PC-9 (cell line): ENCODE data around the gene ARHGDIG. TPM values are rescaled to one million over a fixed set of nuclear protein-coding genes. Genes with fewer than 3 reads are reported as not detected.

Source experiments
- BruUV-seq: library from RNA; stranded (reverse); fragments of 400-500 nt; replicated peaks from 2 replicates; lab custom pipeline; 2021; lab: Mats Ljungman, UMichigan
- CTCF ChIA-PET: fragments of 300-600 bp; sonication (Branson Sonifier 250); formaldehyde crosslinking; loops from one replicate; lab custom pipeline; 2022; ENCODE audit warnings: antibody characterized with exemption; lab: Charles Lee
- POLR2A ChIA-PET: fragments of 300-600 bp; sonication (Branson Sonifier 250); formaldehyde crosslinking; loops from one replicate; lab custom pipeline; 2022; ENCODE audit warnings: antibody characterized with exemption; ENCODE audit not compliant: unreplicated experiment; lab: Charles Lee
- DNase-seq, 2 experiments: peaks; one replicate each; pipeline versions ENCODE4 v3.0.0 to v3.0.0-alpha.2; 2015 to 2022; ENCODE audit warnings: mixed read lengths in 1 of 2
- H2AFZ ChIP-seq: fragments of 200-600 bp; sonication (generic); 2 replicates; pipeline ENCODE4 v1.8.1; 2017; ENCODE audit warnings: antibody characterized with exemption
- H3F3A ChIP-seq: fragments of 200-600 bp; sonication (generic); 2 replicates; pipeline ENCODE4 v1.8.1; 2017; ENCODE audit warnings: antibody characterized with exemption, mild to moderate bottlenecking, low read depth; ENCODE audit not compliant: insufficient read depth
- H3K27ac ChIP-seq: fragments of 200-600 bp; sonication (generic); 2 replicates; pipeline ENCODE4 v1.6.1; 2016; ENCODE audit warnings: mixed run types
- H3K27me3 ChIP-seq: fragments of 200-600 bp; sonication (generic); 2 replicates; pipeline ENCODE4 v1.6.1; 2016; ENCODE audit warnings: low read depth, mixed run types; ENCODE audit not compliant: insufficient read depth
- H3K36me3 ChIP-seq: fragments of 200-600 bp; sonication (generic); 2 replicates; pipeline ENCODE4 v1.6.1; 2016; ENCODE audit warnings: low read depth, mixed run types
- H3K4me1 ChIP-seq: fragments of 200-600 bp; sonication (generic); replicated peaks from 2 replicates; pipeline ENCODE4 v1.6.1; 2016; ENCODE audit warnings: mixed run types; ENCODE audit not compliant: insufficient read depth
- H3K4me2 ChIP-seq: fragments of 200-600 bp; sonication (generic); 2 replicates; pipeline ENCODE4 v1.6.1; 2017; ENCODE audit warnings: mixed run types
- H3K4me3 ChIP-seq: fragments of 200-600 bp; sonication (generic); 2 replicates; pipeline ENCODE4 v1.6.1; 2016; ENCODE audit warnings: mixed run types
- H3K79me2 ChIP-seq: fragments of 200-600 bp; sonication (generic); 2 replicates; pipeline ENCODE4 v1.6.1; 2017; ENCODE audit warnings: low read depth, mixed run types
- H3K9me2 ChIP-seq: fragments of 200-600 bp; sonication (generic); 2 replicates; pipeline ENCODE4 v1.8.1; 2017; ENCODE audit warnings: mild to moderate bottlenecking; ENCODE audit not compliant: insufficient read depth
- H3K9me3 ChIP-seq: fragments of 200-600 bp; sonication (generic); 2 replicates; pipeline ENCODE4 v1.8.1; 2016; ENCODE audit warnings: low read depth; ENCODE audit not compliant: insufficient read depth
- H4K20me1 ChIP-seq: fragments of 200-600 bp; sonication (generic); 2 replicates; pipeline ENCODE4 v1.8.1; 2017; ENCODE audit not compliant: insufficient read depth
- EZH2 ChIP-seq: fragments of 200-600 bp; sonication (generic); IDR thresholded peaks from 2 replicates; pipeline ENCODE4 v1.8.0; 2017; ENCODE audit warnings: antibody characterized with exemption, low read depth
- intact Hi-C: fragments of 100-400 bp; cut with micrococcal nuclease; formaldehyde crosslinking; loops from one replicate; pipeline ENCODE4 v1.10.0; 2022; ENCODE audit not compliant: unreplicated experiment
- total RNA-seq: library from RNA; stranded (reverse); gene quantifications from 2 replicates; pipeline ENCODE4 v1.2.3, GENCODE V29; 2021
- TF ChIP-seq, protein P1 (sequence below): fragments of 200-600 bp; sonication (generic); conservative IDR thresholded peaks from 2 replicates; pipeline ENCODE4 v1.6.1; 2017; ENCODE audit warnings: mixed run types, antibody characterized with exemption, mild to moderate bottlenecking, moderate library complexity

The ARHGDIG gene
- total RNA-seq, 1 experiment from 2014 or later = not detected

DNA sequence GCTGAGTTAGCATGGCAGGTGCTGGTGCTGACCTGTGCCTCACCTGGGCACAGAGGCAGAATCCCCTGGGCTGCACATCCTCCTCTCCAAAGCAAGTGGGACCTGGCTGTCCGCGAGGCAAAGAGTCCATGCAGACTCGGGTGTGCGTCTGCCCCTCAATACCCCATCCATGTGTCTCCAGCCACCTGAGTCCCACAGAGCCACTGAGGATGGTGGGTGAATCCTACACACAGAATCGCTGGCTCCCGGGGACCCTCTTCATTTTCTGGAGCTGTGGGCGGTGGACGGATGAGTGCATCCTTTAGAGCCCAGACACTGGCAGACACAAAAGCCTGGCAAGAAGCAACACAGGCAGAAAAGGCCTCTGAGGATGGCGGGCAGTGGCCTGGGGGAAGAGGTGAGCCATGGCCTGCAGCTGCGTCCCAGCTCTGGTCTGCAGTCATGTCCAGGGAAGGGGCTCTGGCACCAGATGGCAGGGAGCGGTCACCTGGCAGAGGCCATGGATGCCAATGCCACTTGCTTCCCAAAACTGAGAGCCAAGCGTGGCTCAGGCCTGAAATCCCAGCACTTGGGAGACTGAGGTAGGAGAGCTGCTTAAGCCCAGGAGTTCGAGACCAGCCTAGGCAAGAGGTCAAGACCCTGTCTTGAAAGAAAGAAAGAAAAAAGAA, 42.2 kb downstream of the ARHGDIG start:
- ChIA-PET POLR2A (no interaction called here), CTCF (interaction anchor here (0.6 kb wide), 1 partner anchor 226 kb away, joined by 4 read pairs; no protein-coding TSS in a partner anchor)
- Histone ChIP-seq H3K9me3 (no peaks in the 10 kb centered on the region), H4K20me1 (peaks cover 62% of the 10 kb centered on the region), H3K4me2 (no peak overlapping the region), H3K79me2 (peaks cover 62% of the 10 kb centered on the region), H3K36me3 (no peaks in the 10 kb centered on the region), H3K9me2 (no peaks in the 10 kb centered on the region), H3K4me3 (no peak overlapping the region), H3K27ac (no peak overlapping the region), H2AFZ (no peak overlapping the region), H3F3A (peaks cover 27% of the 10 kb centered on the region; the same call in 1 of the 2 replicates), H3K27me3 (no peaks in the 10 kb centered on the region), H3K4me1 (peaks cover 9% of the 10 kb centered on the region)
- intact Hi-C loops = no loop called here
- no TSS peak for BruUV-seq
- TF ChIP-seq EZH2 = no peak
- TF ChIP-seq, protein P1, sequence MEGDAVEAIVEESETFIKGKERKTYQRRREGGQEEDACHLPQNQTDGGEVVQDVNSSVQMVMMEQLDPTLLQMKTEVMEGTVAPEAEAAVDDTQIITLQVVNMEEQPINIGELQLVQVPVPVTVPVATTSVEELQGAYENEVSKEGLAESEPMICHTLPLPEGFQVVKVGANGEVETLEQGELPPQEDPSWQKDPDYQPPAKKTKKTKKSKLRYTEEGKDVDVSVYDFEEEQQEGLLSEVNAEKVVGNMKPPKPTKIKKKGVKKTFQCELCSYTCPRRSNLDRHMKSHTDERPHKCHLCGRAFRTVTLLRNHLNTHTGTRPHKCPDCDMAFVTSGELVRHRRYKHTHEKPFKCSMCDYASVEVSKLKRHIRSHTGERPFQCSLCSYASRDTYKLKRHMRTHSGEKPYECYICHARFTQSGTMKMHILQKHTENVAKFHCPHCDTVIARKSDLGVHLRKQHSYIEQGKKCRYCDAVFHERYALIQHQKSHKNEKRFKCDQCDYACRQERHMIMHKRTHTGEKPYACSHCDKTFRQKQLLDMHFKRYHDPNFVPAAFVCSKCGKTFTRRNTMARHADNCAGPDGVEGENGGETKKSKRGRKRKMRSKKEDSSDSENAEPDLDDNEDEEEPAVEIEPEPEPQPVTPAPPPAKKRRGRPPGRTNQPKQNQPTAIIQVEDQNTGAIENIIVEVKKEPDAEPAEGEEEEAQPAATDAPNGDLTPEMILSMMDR = no peak
- no peak for DNase-seq

DNA sequence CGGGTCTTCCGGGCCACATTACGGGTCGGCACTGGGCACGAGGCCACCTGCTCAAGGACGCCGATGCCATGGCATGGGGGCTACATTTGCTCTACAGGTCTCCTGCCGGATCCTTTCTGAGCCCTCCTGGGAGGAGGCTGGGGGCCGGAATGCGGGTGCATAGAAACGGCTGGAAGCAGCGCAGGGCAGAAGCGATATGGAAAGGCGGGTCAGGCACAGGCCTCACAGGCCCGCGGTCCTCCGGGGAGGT, 43.7 kb downstream of the ARHGDIG start:
- CTCF ChIA-PET = no interaction called here
- peaks cover 25% of the 10 kb centered on the region for H3K4me1 ChIP-seq
- no peak overlapping the region for H3K27ac ChIP-seq
- H3K36me3 ChIP-seq = no peaks in the 10 kb centered on the region
- H3K79me2 ChIP-seq = peaks cover 64% of the 10 kb centered on the region
- no peak overlapping the region for H3K4me2 ChIP-seq
- no peaks in the 10 kb centered on the region for H3K9me2 ChIP-seq
- intact Hi-C loops = no loop called here
- H4K20me1 ChIP-seq = peaks cover 62% of the 10 kb centered on the region
- no peaks in the 10 kb centered on the region for H3K9me3 ChIP-seq
- DNase-seq = no peak
- H2AFZ ChIP-seq = no peak overlapping the region
- H3K27me3 ChIP-seq = no peaks in the 10 kb centered on the region
- no peak overlapping the region for H3K4me3 ChIP-seq
- TF ChIP-seq, protein P1 = no peak
- TF ChIP-seq EZH2 = no peak
- no TSS peak for BruUV-seq
- POLR2A ChIA-PET = no interaction called here
- peaks cover 37% of the 10 kb centered on the region for H3F3A ChIP-seq

DNA sequence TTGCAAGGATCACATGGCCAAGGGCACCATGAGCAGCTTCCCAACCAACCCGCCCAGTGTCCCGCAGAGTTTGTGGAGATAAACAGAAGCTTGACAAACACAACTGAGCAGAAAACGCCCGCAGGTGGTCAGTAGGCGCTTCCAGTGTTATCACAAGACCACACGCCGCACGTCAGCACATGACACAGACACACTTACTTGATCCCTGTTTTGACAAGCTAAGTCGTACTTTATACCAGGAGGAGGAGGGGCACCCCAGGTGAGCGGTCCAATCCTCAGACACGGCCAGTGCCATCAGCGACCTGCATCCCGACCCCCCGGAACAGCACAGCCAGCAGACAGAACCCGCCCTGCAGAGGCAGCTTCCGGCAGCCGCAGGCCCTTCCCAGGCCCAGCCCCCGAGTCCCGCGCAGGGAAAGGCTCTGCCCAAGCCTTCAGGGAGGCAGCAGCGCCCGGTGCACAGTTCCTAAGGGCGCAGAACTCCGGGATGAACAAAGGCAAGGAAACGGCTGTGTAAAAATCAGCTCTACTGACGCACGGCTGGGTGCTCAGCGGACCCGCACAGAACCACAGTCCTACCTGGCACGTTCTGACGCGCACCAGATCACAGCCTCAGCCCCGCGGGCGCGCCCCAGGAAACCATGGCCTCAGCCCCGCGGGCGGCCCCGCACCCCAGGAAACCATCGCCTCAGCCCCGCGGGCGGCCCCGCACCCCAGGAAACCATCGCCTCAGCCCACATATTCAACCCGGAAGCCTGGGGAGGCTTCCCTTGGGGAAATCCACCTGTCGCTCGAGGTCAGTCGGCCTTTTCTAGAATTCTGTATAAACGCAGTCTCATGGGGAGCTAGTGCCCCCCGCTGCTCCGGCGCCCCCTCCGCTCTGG, 44.3 kb downstream of the ARHGDIG start:
- no TSS peak for BruUV-seq
- ChIA-PET CTCF (no interaction called here), POLR2A (no interaction called here)
- Histone ChIP-seq H3K27ac (no peak overlapping the region), H3F3A (peaks cover 41% of the 10 kb centered on the region), H3K9me2 (no peaks in the 10 kb centered on the region), H3K36me3 (no peaks in the 10 kb centered on the region), H3K4me1 (peaks cover 29% of the 10 kb centered on the region), H3K9me3 (no peaks in the 10 kb centered on the region), H2AFZ (no peak overlapping the region), H3K79me2 (peaks cover 64% of the 10 kb centered on the region), H3K4me3 (no peak overlapping the region), H3K4me2 (no peak overlapping the region), H4K20me1 (peaks cover 60% of the 10 kb centered on the region), H3K27me3 (no peaks in the 10 kb centered on the region)
- no peak for TF ChIP-seq EZH2
- TF ChIP-seq, protein P1 = no peak
- intact Hi-C loops = no loop called here
- DNase-seq = no peak
